Keratinocyte (primary cell): Measurements from ENCODE around the gene TTL. TPM values are rescaled to one million over a fixed set of nuclear protein-coding genes. Genes with fewer than 3 reads are reported as not detected.

Experiments
- DNase-seq: peaks from one replicate; pipeline ENCODE4 v3.0.0-alpha.2; 2011; ENCODE audit warnings: low read depth, missing footprints, low spot score
- FAIRE-seq: peaks from 2 replicates; lab custom pipeline; 2011; peaks lifted over from hg19 to GRCh38; lab: Jason Lieb, UNC
- H2AFZ ChIP-seq: 2 replicates; pipeline ENCODE4 v1.6.0; 2012; ENCODE audit warnings: low read length, control low read depth, inconsistent platforms; ENCODE audit not compliant: control insufficient read depth
- H3K27ac ChIP-seq: 2 replicates; pipeline ENCODE4 v1.5.1; 2011; ENCODE audit warnings: low read length; ENCODE audit not compliant: control insufficient read depth, insufficient read depth
- H3K27me3 ChIP-seq: 3 replicates; pipeline ENCODE4 v1.6.0; 2011; ENCODE audit warnings: low read length; ENCODE audit not compliant: control insufficient read depth, insufficient read depth; ENCODE audit errors: extremely low read depth
- H3K36me3 ChIP-seq, 2 experiments: 2 replicates in 1 of 2; 3 replicates in 1 of 2; pipeline ENCODE4 v1.5.1; 2011; ENCODE audit warnings: low read length in 2 of 2, mild to moderate bottlenecking in 1 of 2; ENCODE audit not compliant: control insufficient read depth in 2 of 2, insufficient read depth in 2 of 2; ENCODE audit errors: extremely low read depth in 1 of 2
- H3K4me1 ChIP-seq: 3 replicates; pipeline ENCODE4 v1.5.1; 2011; ENCODE audit warnings: low read length; ENCODE audit not compliant: control insufficient read depth, insufficient read depth; ENCODE audit errors: extremely low read depth
- H3K4me2 ChIP-seq: 3 replicates; pipeline ENCODE4 v1.6.0; 2011; ENCODE audit warnings: low read depth, low read length; ENCODE audit not compliant: control insufficient read depth, insufficient read depth; ENCODE audit errors: extremely low read depth
- H3K4me3 ChIP-seq, 3 experiments: fragments of 200-600 bp in 1 of 3; sonication (generic) in 1 of 3; 2 replicates in 2 of 3; 3 replicates in 1 of 3; pipeline ENCODE4 v1.5.1; 2011 to 2016; ENCODE audit warnings: low read length in 3 of 3, mild to moderate bottlenecking in 3 of 3, control low read depth in 2 of 3, inconsistent platforms in 1 of 3, low read depth in 1 of 3, mixed read lengths in 1 of 3, mixed run types in 1 of 3, moderate library complexity in 1 of 3; ENCODE audit not compliant: control insufficient read depth in 2 of 3, insufficient read depth in 2 of 3; ENCODE audit errors: extremely low read depth in 1 of 3
- H3K79me2 ChIP-seq: 2 replicates; pipeline ENCODE4 v1.6.0; 2012; ENCODE audit warnings: low read length; ENCODE audit not compliant: control insufficient read depth, insufficient read depth
- H3K9ac ChIP-seq: 3 replicates; pipeline ENCODE4 v1.6.0; 2011; ENCODE audit warnings: low read length; ENCODE audit not compliant: control insufficient read depth, insufficient read depth; ENCODE audit errors: extremely low read depth
- H3K9me1 ChIP-seq: 3 replicates; pipeline ENCODE4 v1.6.0; 2011; ENCODE audit warnings: low read length; ENCODE audit not compliant: control insufficient read depth, insufficient read depth; ENCODE audit errors: extremely low read depth
- H3K9me3 ChIP-seq: 2 replicates; pipeline ENCODE4 v1.5.1; 2012; ENCODE audit warnings: low read depth, low read length; ENCODE audit not compliant: control insufficient read depth
- H4K20me1 ChIP-seq: 3 replicates; pipeline ENCODE4 v1.6.0; 2011; ENCODE audit warnings: low read length; ENCODE audit not compliant: control insufficient read depth, insufficient read depth; ENCODE audit errors: extremely low read depth
- EZH2 ChIP-seq: IDR thresholded peaks from one replicate; pipeline ENCODE4 v1.6.1; 2012; ENCODE audit warnings: inconsistent platforms, mild to moderate bottlenecking, low read length, moderate library complexity
- dilution Hi-C: fragments of 300-500 bp; cut with MboI; formaldehyde crosslinking; loops from one replicate; pipeline ENCODE4 v1.7.0; 2020; ENCODE audit warnings: low sequenced_read_pairs; ENCODE audit not compliant: extremely low pct_ligation_motif_present
- polyA plus RNA-seq, 5 experiments: library from polyadenylated mRNA; depleted of rRNA in 3 of 5; stranded (reverse) in 3 of 5; stranded (forward) in 1 of 5; unstranded in 1 of 5; fragments of >200 nt; gene quantifications; 1 replicate in 1 of 5; 2 replicates in 3 of 5; 3 replicates in 1 of 5; pipeline versions ENCODE4 v1.2.1 to v1.2.3, GENCODE V29; 2011 to 2012; ENCODE audit warnings: missing spikeins in 2 of 5, low read depth in 1 of 5, low replicate concordance in 1 of 5
- small RNA-seq, 3 experiments: library from RNA; depleted of rRNA; stranded (forward); fragments of <200 nt; gene quantifications; one replicate each; pipeline ENCODE3, GENCODE V24; 2012; ENCODE audit warnings: low read depth in 3 of 3, low replicate concordance in 1 of 3; ENCODE audit not compliant: insufficient read length in 3 of 3
- TF ChIP-seq, protein P1 (sequence below), 3 experiments: IDR thresholded peaks in 1 of 3; conservative IDR thresholded peaks in 1 of 3; optimal IDR thresholded peaks in 1 of 3; 2 replicates in 2 of 3; 3 replicates in 1 of 3; pipeline versions ENCODE3 to v1.5.1; 2011; ENCODE audit warnings: low read length in 3 of 3, mild to moderate bottlenecking in 3 of 3, moderate library complexity in 2 of 3, control low read depth in 1 of 3, inconsistent platforms in 1 of 3; ENCODE audit not compliant: insufficient read depth in 2 of 3; ENCODE audit errors: extremely low read depth in 1 of 3

TTL gene
- polyA plus RNA-seq, 1 donor (not counting 4 experiments of a cell fraction or from before 2014, with no cell fraction given), result 37.9 TPM

DNA sequence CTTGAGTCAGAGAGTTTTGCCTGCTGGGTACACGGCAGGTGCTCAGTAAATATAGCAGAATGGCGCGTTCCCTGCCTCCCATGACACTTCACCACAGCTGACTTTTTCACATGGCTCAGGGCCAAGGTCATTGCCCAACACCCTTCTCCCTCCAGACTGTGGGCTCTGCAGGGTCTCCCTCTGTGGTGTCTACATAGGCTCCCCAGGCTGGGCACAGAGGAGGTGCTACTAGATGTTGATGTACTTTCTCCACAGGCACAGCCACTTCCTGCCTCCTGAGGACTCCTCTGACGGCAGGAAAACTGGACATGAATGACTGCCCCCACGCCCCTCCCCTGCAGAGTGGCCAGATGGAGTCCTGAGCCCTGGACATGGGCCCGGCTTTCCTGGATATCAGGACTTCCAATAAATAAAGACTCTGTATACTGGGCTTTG lies 106.7 kb downstream of the TTL start:
- dilution Hi-C loops, result no loop called here
- no peaks in the 10 kb centered on the region for H4K20me1 ChIP-seq
- no peaks in the 10 kb centered on the region for H3K9me3 ChIP-seq
- no peaks in the 10 kb centered on the region for H3K9me1 ChIP-seq
- no peaks in the 10 kb centered on the region for H3K27me3 ChIP-seq
- H3K27ac ChIP-seq, result no peak overlapping the region
- H2AFZ ChIP-seq, result no peak overlapping the region
- no peak for DNase-seq
- H3K9ac ChIP-seq, result no peak overlapping the region
- no peak overlapping the region for H3K4me3 ChIP-seq
- FAIRE-seq, result no peak
- TF ChIP-seq EZH2, result no peak
- TF ChIP-seq, protein P1, sequence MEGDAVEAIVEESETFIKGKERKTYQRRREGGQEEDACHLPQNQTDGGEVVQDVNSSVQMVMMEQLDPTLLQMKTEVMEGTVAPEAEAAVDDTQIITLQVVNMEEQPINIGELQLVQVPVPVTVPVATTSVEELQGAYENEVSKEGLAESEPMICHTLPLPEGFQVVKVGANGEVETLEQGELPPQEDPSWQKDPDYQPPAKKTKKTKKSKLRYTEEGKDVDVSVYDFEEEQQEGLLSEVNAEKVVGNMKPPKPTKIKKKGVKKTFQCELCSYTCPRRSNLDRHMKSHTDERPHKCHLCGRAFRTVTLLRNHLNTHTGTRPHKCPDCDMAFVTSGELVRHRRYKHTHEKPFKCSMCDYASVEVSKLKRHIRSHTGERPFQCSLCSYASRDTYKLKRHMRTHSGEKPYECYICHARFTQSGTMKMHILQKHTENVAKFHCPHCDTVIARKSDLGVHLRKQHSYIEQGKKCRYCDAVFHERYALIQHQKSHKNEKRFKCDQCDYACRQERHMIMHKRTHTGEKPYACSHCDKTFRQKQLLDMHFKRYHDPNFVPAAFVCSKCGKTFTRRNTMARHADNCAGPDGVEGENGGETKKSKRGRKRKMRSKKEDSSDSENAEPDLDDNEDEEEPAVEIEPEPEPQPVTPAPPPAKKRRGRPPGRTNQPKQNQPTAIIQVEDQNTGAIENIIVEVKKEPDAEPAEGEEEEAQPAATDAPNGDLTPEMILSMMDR (optimal IDR thresholded peaks at IDR 0.05 in 1 of 3, IDR thresholded peaks at IDR 0.05 in 1 of 3, conservative IDR thresholded peaks at IDR 0.05 in 1 of 3; ENCODE audit: extremely low read depth in 1 of 3, insufficient read depth in 2 of 3, low read length in 3 of 3), result no peak
- peaks cover 4% of the 10 kb centered on the region for H3K79me2 ChIP-seq
- H3K36me3 ChIP-seq, result peaks cover 4 to 8% of the 10 kb centered on the region in 2 experiments
- H3K4me2 ChIP-seq, result no peak overlapping the region
- H3K4me1 ChIP-seq, result peaks cover 8% of the 10 kb centered on the region

Small RNAs within 50 kb of the gene (small RNA-seq; reads per million reads assigned to genes)
- gene RF00019, result 0 reads per million in 3 experiments

Other genes with a start within 250 kb of the TTL start
- gene ZC3H8, start 227.1 kb upstream of the TTL start, polyA plus RNA-seq, result 7.1 to 11.4 TPM (median 7.5 TPM) in 3 replicates
- 0.51 to 1.0 TPM (median 0.75 TPM) in 3 replicates for gene ZC3H6, start 206.6 kb upstream of the TTL start, polyA plus RNA-seq
- gene RGPD8, start 48.5 kb upstream of the TTL start, polyA plus RNA-seq, result 1.7 to 2.4 TPM (median 1.8 TPM) in 3 replicates
- gene POLR1B, start 60.3 kb downstream of the TTL start, polyA plus RNA-seq, result 23.5 to 31.9 TPM (median 27.1 TPM) in 3 replicates
- 17.6 to 30.1 TPM (median 17.9 TPM) in 3 replicates for gene CHCHD5, start 102.5 kb downstream of the TTL start, polyA plus RNA-seq
- 148 to 415 TPM (median 265 TPM) in 3 replicates for gene SLC20A1, start 163.8 kb downstream of the TTL start, polyA plus RNA-seq
- 0.03 to 1.00 TPM (median 0.07 TPM) in 3 replicates for gene NT5DC4, start 238.9 kb downstream of the TTL start, polyA plus RNA-seq